DMS114 treated with DMSO at 0.1 percent for 48 hours (cell line): ENCODE results near the gene USP10.

Experiments used
- DNase-seq: peaks from one replicate; lab custom pipeline; 2025; ENCODE audit not compliant: unreplicated experiment; lab: John Stamatoyannopoulos, UW

Gene USP10

GRCh38 chr16:84765616-84766580 is 66.1 kb downstream of the USP10 start:
- no peak for DNase-seq

- no peak for DNase-seq
Observed at GRCh38 chr16:84766978-84767773, 67.4 kb downstream of the USP10 start.

- DNase-seq, result no peak
Observed at GRCh38 chr16:84768061-84768807, 68.4 kb downstream of the USP10 start.

GRCh38 chr16:84768808-84769197 is 69.0 kb downstream of the USP10 start:
- DNase-seq, result no peak

- DNase-seq, result no peak
Observed at GRCh38 chr16:84769416-84769815, 69.6 kb downstream of the USP10 start.

- no peak for DNase-seq
Observed at GRCh38 chr16:84773312-84773711, 73.5 kb downstream of the USP10 start.

GRCh38 chr16:84774810-84775209 is 75.0 kb downstream of the USP10 start:
- no peak for DNase-seq

GRCh38 chr16:84775262-84775810 is 75.5 kb downstream of the USP10 start:
- DNase-seq, result no peak

- no peak for DNase-seq
Observed at GRCh38 chr16:84777435-84777834, 77.6 kb downstream of the USP10 start.

- no peak for DNase-seq
Observed at GRCh38 chr16:84778720-84779119, 78.9 kb downstream of the USP10 start.

GRCh38 chr16:84780063-84780462 is 80.3 kb downstream of the USP10 start:
- no peak for DNase-seq

- no peak for DNase-seq
Observed at GRCh38 chr16:84780544-84781376, 81.0 kb downstream of the USP10 start.

GRCh38 chr16:84782846-84783245 is 83.0 kb downstream of the USP10 start:
- no peak for DNase-seq

- DNase-seq, result no peak
Observed at GRCh38 chr16:84785843-84786581, 86.2 kb downstream of the USP10 start.

GRCh38 chr16:84786605-84787262 is 86.9 kb downstream of the USP10 start:
- DNase-seq, result no peak

- DNase-seq, result no peak
Observed at GRCh38 chr16:84787263-84787622, 87.4 kb downstream of the USP10 start.

- no peak for DNase-seq
Observed at GRCh38 chr16:84788920-84789391, 89.2 kb downstream of the USP10 start.

- DNase-seq, result no peak
Observed at GRCh38 chr16:84789431-84789830, 89.6 kb downstream of the USP10 start.

GRCh38 chr16:84790301-84790700 is 90.5 kb downstream of the USP10 start:
- no peak for DNase-seq
